GM12878 (cell line): ENCODE measurements around the gene SERTM2. TPM values are rescaled to one million over a fixed set of nuclear protein-coding genes. Genes with fewer than 3 reads are reported as not detected.

Experiments
- ATAC-seq: fragments of 200-7000 bp; cut with Tn5 transposase; 3 replicates; pipeline ENCODE4 v1.9.1; 2020; ENCODE audit warnings: mild to moderate bottlenecking, moderate library complexity
- BruUV-seq: library from RNA; stranded (reverse); fragments of 400-500 nt; replicated peaks from 2 replicates; lab custom pipeline; 2021; lab: Mats Ljungman, UMichigan
- CTCF ChIA-PET: fragments of 300-600 bp; sonication (Branson Sonifier 250); formaldehyde crosslinking; extraction: SDS; loops from one replicate; lab custom pipeline; 2021; ENCODE audit warnings: inconsistent platforms; lab: Yijun Ruan, JAX
- POLR2A ChIA-PET: fragments of 350-600 bp; formaldehyde crosslinking; extraction: SDS; loops from one replicate; lab custom pipeline; 2021; ENCODE audit warnings: inconsistent platforms; lab: Charles Lee
- RAD21 ChIA-PET: fragments of 300-600 bp; sonication (Branson Sonifier 250); formaldehyde crosslinking; loops from one replicate; lab custom pipeline; 2023; ENCODE audit warnings: antibody characterized with exemption; ENCODE audit not compliant: unreplicated experiment; lab: Charles Lee
- SMC1A ChIA-PET: fragments of 300-600 bp; sonication (Branson Sonifier 250); formaldehyde crosslinking; loops from one replicate; lab custom pipeline; 2023; ENCODE audit not compliant: unreplicated experiment, uncharacterized antibody; lab: Charles Lee
- DNase-seq: peaks from one replicate; pipeline ENCODE4 v3.0.0-alpha.2; 2011; ENCODE audit warnings: low read depth, low spot score
- FAIRE-seq: peaks from 3 replicates; lab custom pipeline; 2011; peaks lifted over from hg19 to GRCh38; lab: Jason Lieb, UNC
- H2AFZ ChIP-seq: 2 replicates; pipeline ENCODE4 v1.6.0; 2011; ENCODE audit warnings: low read depth, low read length, control low read depth; ENCODE audit not compliant: control insufficient read depth
- H3K27ac ChIP-seq: 2 replicates; pipeline ENCODE4 v1.5.1; 2011; ENCODE audit warnings: control low read depth; ENCODE audit not compliant: control insufficient read depth, insufficient read depth
- H3K27me3 ChIP-seq, 2 experiments: replicated peaks in 1 of 2; 2 replicates each; pipeline versions ENCODE4 v1.6.0 to v1.6.1; 2011; ENCODE audit warnings: low read length in 1 of 2; ENCODE audit not compliant: control insufficient read depth in 2 of 2, insufficient read depth in 2 of 2
- H3K36me3 ChIP-seq, 2 experiments: 2 replicates each; pipeline ENCODE4 v1.5.1; 2011; ENCODE audit warnings: low read length in 1 of 2; ENCODE audit not compliant: control insufficient read depth in 2 of 2, insufficient read depth in 2 of 2
- H3K4me1 ChIP-seq: 2 replicates; pipeline ENCODE4 v1.6.1; 2011; ENCODE audit warnings: mild to moderate bottlenecking, low read length, moderate library complexity, mixed read lengths; ENCODE audit not compliant: control insufficient read depth, insufficient read depth
- H3K4me2 ChIP-seq: 2 replicates; pipeline ENCODE4 v1.6.0; 2011; ENCODE audit warnings: control low read depth; ENCODE audit not compliant: control insufficient read depth, insufficient read depth
- H3K4me3 ChIP-seq: fragments of 200-600 bp; sonication (generic); 2 replicates; pipeline ENCODE4 v1.5.1; 2016
- H3K79me2 ChIP-seq: 2 replicates; pipeline ENCODE4 v1.6.0; 2011; ENCODE audit warnings: low read length; ENCODE audit not compliant: control insufficient read depth, insufficient read depth
- H3K9ac ChIP-seq: 2 replicates; pipeline ENCODE4 v1.8.0; 2011; ENCODE audit warnings: low read length, control low read depth, mixed read lengths; ENCODE audit not compliant: control insufficient read depth, insufficient read depth
- H3K9me3 ChIP-seq: replicated peaks from 3 replicates; pipeline ENCODE4 v1.5.1; 2011; ENCODE audit warnings: mild to moderate bottlenecking, low read length; ENCODE audit not compliant: control insufficient read depth, insufficient read depth
- H4K20me1 ChIP-seq: 2 replicates; pipeline ENCODE4 v1.6.0; 2011; ENCODE audit not compliant: control insufficient read depth, insufficient read depth
- CBFB ChIP-seq: IDR thresholded peaks from 2 replicates; pipeline ENCODE4 v1.6.1; 2016; ENCODE audit warnings: antibody characterized with exemption, low read depth
- HCFC1 ChIP-seq: fragments of 150-350 bp; IDR thresholded peaks from 2 replicates; pipeline ENCODE4 v1.6.1; 2014; ENCODE audit warnings: low read length
- NFYA ChIP-seq: IDR thresholded peaks from 2 replicates; pipeline ENCODE4 v1.6.1; 2011; ENCODE audit warnings: low read depth, mild to moderate bottlenecking, low read length, improper control_type of control experiment, borderline replicate concordance
- SREBF1 ChIP-seq: IDR thresholded peaks from 2 replicates; pipeline ENCODE4 v1.6.1; 2012; ENCODE audit warnings: mild to moderate bottlenecking, low read length
- SREBF2 ChIP-seq: IDR thresholded peaks from 2 replicates; pipeline ENCODE4 v1.6.1; 2012; ENCODE audit warnings: mild to moderate bottlenecking, low read length
- TARDBP ChIP-seq: IDR thresholded peaks from 2 replicates; pipeline ENCODE4 v1.6.1; 2016; ENCODE audit warnings: borderline replicate concordance
- USF1 ChIP-seq: IDR thresholded peaks from 2 replicates; pipeline ENCODE4 v1.6.1; 2011; ENCODE audit warnings: borderline replicate concordance, low read depth, mild to moderate bottlenecking, moderate library complexity, mixed read lengths, low read length; ENCODE audit not compliant: insufficient read depth; ENCODE audit errors: extremely low read length
- ZNF687 ChIP-seq: fragments of 450-650 bp; IDR thresholded peaks from 2 replicates; pipeline ENCODE4 v1.6.1; 2017; ENCODE audit warnings: mild to moderate bottlenecking, moderate library complexity
- WGBS: methylation state at CpG from one replicate; pipeline ENCODE4 v1.1.6; 2016; ENCODE audit warnings: low lambda C conversion rate; ENCODE audit not compliant: insufficient replicate concordance, insufficient coverage; ENCODE audit errors: missing lambda C conversion rate; 5-methylcytosine and 5-hydroxymethylcytosine counted together
- in situ Hi-C: fragments of 300-500 bp; cut with MboI; formaldehyde crosslinking; loops from 9 replicates; pipeline ENCODE4 v1.14.3; 2018; ENCODE audit warnings: mixed read lengths
- intact Hi-C: fragments of 100-400 bp; cut with micrococcal nuclease; formaldehyde crosslinking; loops from one replicate; pipeline ENCODE4 v1.14.2; 2022; ENCODE audit not compliant: unreplicated experiment
- polyA plus RNA-seq, 11 experiments: library from polyadenylated mRNA; depleted of rRNA in 4 of 11; unstranded in 6 of 11; stranded (reverse) in 5 of 11; fragments of >200 nt; fragmentation: Nextera tagmentation in 4 of 11; fragmentation: Illumina TruSeq in 1 of 11; extraction: Ambion mirVana in 4 of 11; extraction: Trizol in 1 of 11; gene quantifications; 1 replicate in 1 of 11; 2 replicates in 10 of 11; pipeline versions ENCODE4 v1.2.1 to v1.2.3, GENCODE V29; 2011 to 2016; ENCODE audit warnings: inconsistent platforms in 2 of 11, missing spikeins in 2 of 11, low read depth in 1 of 11
- total RNA-seq, 4 experiments: library from RNA; depleted of rRNA in 3 of 4; stranded (reverse); fragments of >200 nt in 3 of 4; fragmentation: Illumina TruSeq in 1 of 4; extraction: Trizol in 1 of 4; gene quantifications; 2 replicates each; pipeline versions ENCODE4 v1.2.1 to v1.2.3, GENCODE V29; 2013 to 2021
- TF ChIP-seq, protein P1 (sequence below): IDR thresholded peaks from 2 replicates; pipeline ENCODE4 v1.6.1; 2012; ENCODE audit warnings: mild to moderate bottlenecking, low read depth, low read length

The SERTM2 gene
- total and polyA plus RNA-seq, 10 of the 15 experiments (the other 5 are each of a cell fraction or from before 2014, with no cell fraction given) = not detected

DNA sequence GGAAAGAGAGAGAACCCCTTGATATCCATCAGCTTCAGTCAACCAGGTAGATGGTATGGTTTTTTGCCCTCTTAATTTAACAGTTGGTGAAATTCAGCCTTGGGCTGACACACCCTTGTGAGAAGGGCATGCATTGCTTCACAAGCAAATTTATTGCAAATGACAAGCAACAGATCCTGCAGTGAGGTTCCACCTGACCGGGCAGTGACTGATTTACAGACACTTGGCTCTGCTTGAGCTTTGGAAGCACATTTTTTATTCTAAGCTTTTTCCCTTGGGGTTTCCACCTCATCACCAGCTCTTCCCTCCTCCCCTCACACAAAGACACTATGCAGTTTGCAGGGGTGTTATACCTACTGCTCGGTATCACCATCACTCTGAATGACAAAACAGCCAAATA is 28.3 kb upstream of the SERTM2 start:
- ATAC-seq (no peak), DNase-seq (no peak), FAIRE-seq (no peak)
- Histone ChIP-seq H3K27me3 (no peaks in the 10 kb centered on the region), H3K4me2 (no peak overlapping the region), H3K4me3 (no peak overlapping the region), H3K27ac (no peak overlapping the region), H3K9me3 (no peaks in the 10 kb centered on the region), H4K20me1 (no peaks in the 10 kb centered on the region), H3K79me2 (no peaks in the 10 kb centered on the region), H3K4me1 (no peaks in the 10 kb centered on the region), H2AFZ (no peak overlapping the region), H3K9ac (no peak overlapping the region), H3K36me3 (no peaks in the 10 kb centered on the region)
- ChIA-PET SMC1A (no interaction called here), CTCF (interaction anchor here (0.6 to 1.6 kb wide), 2 partner anchors 12 to 35 kb away, joined by 3 read pairs; no protein-coding TSS in a partner anchor), POLR2A (no interaction called here), RAD21 (no interaction called here)
- no TSS peak for BruUV-seq
- TF ChIP-seq SREBF2 (no peak), ZNF687 (no peak), CBFB (no peak), TARDBP (no peak), SREBF1 (no peak), HCFC1 (no peak), NFYA (no peak), USF1 (no peak)
- TF ChIP-seq, protein P1, sequence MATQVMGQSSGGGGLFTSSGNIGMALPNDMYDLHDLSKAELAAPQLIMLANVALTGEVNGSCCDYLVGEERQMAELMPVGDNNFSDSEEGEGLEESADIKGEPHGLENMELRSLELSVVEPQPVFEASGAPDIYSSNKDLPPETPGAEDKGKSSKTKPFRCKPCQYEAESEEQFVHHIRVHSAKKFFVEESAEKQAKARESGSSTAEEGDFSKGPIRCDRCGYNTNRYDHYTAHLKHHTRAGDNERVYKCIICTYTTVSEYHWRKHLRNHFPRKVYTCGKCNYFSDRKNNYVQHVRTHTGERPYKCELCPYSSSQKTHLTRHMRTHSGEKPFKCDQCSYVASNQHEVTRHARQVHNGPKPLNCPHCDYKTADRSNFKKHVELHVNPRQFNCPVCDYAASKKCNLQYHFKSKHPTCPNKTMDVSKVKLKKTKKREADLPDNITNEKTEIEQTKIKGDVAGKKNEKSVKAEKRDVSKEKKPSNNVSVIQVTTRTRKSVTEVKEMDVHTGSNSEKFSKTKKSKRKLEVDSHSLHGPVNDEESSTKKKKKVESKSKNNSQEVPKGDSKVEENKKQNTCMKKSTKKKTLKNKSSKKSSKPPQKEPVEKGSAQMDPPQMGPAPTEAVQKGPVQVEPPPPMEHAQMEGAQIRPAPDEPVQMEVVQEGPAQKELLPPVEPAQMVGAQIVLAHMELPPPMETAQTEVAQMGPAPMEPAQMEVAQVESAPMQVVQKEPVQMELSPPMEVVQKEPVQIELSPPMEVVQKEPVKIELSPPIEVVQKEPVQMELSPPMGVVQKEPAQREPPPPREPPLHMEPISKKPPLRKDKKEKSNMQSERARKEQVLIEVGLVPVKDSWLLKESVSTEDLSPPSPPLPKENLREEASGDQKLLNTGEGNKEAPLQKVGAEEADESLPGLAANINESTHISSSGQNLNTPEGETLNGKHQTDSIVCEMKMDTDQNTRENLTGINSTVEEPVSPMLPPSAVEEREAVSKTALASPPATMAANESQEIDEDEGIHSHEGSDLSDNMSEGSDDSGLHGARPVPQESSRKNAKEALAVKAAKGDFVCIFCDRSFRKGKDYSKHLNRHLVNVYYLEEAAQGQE = no peak
- intact Hi-C loops = no loop called here
- in situ Hi-C loops = no loop called here
- 15% methylated on average over 2 of the region's 2 CpGs for WGBS
